Stimulated activated naive B cell treated with anti-CD40 and anti-IgM and Interleukin-4, amounts not matched to agents 10 μg/mL and 1 μg/mL and 100 μg/mL, for 72 hours (primary cell): ENCODE results near the gene EDN2.

Source experiments
- ATAC-seq, 2 donors: fragments of 150-1000 bp; cut with Tn5 transposase; replicated peaks; 2 replicates each; pipeline ENCODE4 v1.10.0; 2021; ENCODE audit warnings: moderate library complexity in 1 of 2
- DNase-seq: peaks from one replicate; pipeline ENCODE4 v3.0.0; 2021
- H3K27ac Mint-ChIP-seq: one replicate; pipeline ENCODE4 v1.8.0; 2022; ENCODE audit warnings: mild to moderate bottlenecking, mixed read lengths
- H3K27me3 Mint-ChIP-seq, 2 donors: one replicate each; pipeline ENCODE4 v1.8.0; 2022; ENCODE audit warnings: mixed read lengths in 2 of 2
- H3K36me3 Mint-ChIP-seq, 2 donors: one replicate each; pipeline ENCODE4 v1.8.0; 2022; ENCODE audit warnings: mixed read lengths in 2 of 2, mild to moderate bottlenecking in 1 of 2
- H3K4me1 Mint-ChIP-seq, 2 donors: one replicate each; pipeline ENCODE4 v1.8.0; 2022; ENCODE audit warnings: mixed read lengths in 2 of 2, mild to moderate bottlenecking in 1 of 2
- H3K4me3 Mint-ChIP-seq, 2 donors: one replicate each; pipeline ENCODE4 v1.8.0; 2022; ENCODE audit warnings: mild to moderate bottlenecking in 2 of 2, mixed read lengths in 2 of 2, moderate library complexity in 1 of 2
- H3K9me3 Mint-ChIP-seq, 2 donors: one replicate each; pipeline ENCODE4 v1.8.0; 2022; ENCODE audit warnings: mixed read lengths in 2 of 2, mild to moderate bottlenecking in 1 of 2

EDN2 gene

DNA sequence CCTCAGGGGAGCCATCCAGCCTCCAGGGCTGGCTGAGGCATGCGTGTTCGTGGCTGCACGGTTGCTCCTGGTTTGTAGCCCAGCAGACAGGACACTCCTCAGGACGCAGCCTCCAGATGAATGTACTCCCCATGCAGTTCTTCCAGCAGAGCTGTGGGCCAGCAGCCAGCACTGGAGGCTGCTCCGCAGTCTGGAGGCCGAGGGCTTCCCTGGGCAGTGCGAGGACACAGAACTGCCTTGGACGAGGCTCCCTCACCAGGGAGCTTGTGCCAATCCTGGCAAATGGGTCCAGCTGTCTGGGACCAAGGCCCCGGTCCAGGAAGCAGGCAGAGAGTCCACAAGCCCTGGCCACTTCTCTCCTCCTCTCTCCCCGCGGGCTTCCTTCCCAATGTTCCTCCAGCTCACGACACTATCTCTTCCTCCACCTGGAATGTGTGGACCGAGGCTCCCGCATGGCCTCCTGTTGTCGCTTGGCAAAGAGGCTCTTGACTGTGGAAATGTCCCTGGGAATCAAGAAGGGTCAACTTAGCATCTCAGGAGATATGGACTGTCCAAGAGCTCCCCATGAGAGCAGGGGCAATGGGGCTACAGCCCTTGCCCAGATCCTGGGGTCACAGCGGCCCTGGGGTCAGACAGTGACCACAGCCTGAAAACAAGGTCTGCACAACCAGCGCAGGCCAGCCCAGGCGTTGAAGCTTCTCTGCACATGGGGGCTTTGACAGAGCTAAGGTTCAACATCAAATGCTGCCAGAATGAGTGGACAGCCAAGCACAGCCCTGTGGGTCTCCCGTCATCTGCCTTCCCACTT, 5.3 kb downstream of the EDN2 start:
- no peak for DNase-seq
- no peaks in the 10 kb centered on the region for H3K9me3 Mint-ChIP-seq
- H3K27ac Mint-ChIP-seq, result no peak overlapping the region
- H3K36me3 Mint-ChIP-seq, result no peaks in the 10 kb centered on the region
- peaks cover 12 to 26% of the 10 kb centered on the region in 2 donors for H3K27me3 Mint-ChIP-seq
- ATAC-seq, result no peak
- H3K4me3 Mint-ChIP-seq, result no peak overlapping the region
- no peaks in the 10 kb centered on the region for H3K4me1 Mint-ChIP-seq

DNA sequence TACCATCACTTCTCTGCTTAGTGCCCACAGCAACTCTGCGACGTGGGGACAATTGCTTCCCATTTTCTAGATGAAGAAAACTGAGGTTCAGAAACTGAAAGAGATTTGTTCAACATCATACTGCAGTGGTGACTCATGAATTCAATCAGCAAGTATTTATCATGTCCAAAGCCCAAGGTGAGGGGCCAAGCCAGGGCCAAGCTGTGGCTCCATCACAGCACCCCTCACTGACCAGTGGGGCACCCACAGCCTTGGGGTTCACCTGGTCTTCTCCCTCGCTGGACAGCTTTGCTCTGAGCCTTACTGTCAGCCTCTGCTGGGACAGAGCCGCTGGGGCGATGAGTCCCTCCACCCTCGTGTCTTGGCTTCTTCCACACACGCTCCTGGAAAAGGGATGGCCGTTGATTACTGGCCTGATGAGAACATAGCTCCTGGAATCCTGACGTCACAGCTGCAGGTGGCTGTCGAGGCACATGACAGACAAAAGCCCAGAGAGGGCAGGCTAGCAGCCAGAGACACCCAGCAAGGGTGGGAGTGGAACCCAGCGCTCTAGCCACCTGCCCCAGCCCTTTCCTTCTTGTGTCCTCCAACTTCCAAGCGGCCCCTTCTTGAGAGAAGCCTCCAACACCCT, 6.2 kb downstream of the EDN2 start:
- H3K36me3 Mint-ChIP-seq, result no peaks in the 10 kb centered on the region
- H3K27ac Mint-ChIP-seq, result peak overlapping the region; percentile 34
- no peak overlapping the region for H3K4me3 Mint-ChIP-seq
- DNase-seq (no peak), ATAC-seq (no peak)
- no peaks in the 10 kb centered on the region for H3K4me1 Mint-ChIP-seq
- H3K9me3 Mint-ChIP-seq, result no peaks in the 10 kb centered on the region
- H3K27me3 Mint-ChIP-seq, result peaks cover 7 to 21% of the 10 kb centered on the region in 2 donors

DNA sequence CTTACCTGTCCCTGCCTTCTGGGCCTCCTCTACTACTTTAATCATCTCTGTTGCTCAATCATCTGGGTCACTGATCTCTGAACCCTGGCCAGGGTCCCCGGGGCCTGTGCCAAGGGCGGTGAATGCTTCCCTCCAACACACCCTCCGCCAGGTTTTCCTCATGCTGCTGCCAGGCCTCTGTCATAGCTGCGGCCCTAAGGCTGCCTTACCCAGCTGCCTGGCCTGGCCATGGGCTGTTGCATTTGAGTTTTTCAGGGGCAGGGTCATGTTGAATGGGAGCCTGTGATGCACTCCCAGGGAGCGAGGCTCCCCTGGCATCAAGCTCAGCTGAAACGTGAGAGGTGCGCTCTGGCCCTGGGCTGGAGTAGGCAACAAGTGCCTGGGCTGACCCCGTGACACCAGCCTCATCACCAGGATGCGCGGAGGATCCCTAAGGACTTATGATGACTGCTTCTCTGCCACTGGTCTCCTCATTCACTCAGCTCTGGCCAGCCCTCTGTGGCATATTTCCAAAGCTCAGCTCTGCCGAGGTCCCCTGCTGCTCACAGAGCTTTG, 7.6 kb downstream of the EDN2 start:
- DNase-seq (no peak), ATAC-seq (no peak)
- Mint-ChIP-seq H3K9me3 (no peaks in the 10 kb centered on the region), H3K36me3 (no peaks in the 10 kb centered on the region), H3K4me1 (no peaks in the 10 kb centered on the region), H3K27ac (peak overlapping the region; percentile 21), H3K4me3 (no peak overlapping the region), H3K27me3 (peaks cover 11 to 16% of the 10 kb centered on the region in 2 donors)

DNA sequence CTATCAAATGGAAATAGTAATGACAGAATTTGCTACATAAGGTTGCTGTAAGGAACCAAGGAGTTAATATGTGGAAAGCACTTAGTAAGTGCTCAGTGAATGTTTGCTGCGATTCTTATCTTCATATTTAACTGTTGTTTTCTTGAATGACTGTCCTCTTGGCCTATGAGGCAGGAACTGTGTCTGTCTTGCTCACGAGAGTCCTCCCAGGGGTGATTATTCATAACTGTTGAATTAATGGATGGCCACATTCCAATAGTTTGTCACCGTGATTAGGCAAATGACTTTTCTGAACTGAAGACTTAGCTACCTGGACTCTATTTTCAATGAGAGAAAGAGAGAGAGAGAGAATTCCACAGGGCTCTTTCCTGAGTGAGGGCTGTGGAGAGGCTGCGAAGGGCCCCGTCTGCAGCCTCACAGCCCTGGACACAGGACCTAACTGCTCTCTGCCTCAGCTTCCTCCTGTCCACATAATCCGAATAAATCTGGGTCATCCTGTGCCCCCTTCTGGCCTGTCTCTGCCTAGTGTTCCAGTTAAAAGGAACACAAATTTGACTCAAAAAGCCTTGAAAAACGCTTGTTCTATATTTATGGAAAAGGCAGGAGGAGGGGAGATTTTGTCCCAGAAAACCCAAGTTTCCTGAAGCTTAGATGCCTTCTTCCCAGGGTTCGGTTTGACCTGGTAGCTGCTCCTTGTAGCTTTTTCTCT, 8.5 kb downstream of the EDN2 start:
- Mint-ChIP-seq H3K9me3 (no peaks in the 10 kb centered on the region), H3K27me3 (peaks cover 11 to 16% of the 10 kb centered on the region in 2 donors), H3K36me3 (no peaks in the 10 kb centered on the region), H3K4me3 (no peak overlapping the region), H3K27ac (no peak overlapping the region), H3K4me1 (no peaks in the 10 kb centered on the region)
- ATAC-seq (no peak), DNase-seq (no peak)

DNA sequence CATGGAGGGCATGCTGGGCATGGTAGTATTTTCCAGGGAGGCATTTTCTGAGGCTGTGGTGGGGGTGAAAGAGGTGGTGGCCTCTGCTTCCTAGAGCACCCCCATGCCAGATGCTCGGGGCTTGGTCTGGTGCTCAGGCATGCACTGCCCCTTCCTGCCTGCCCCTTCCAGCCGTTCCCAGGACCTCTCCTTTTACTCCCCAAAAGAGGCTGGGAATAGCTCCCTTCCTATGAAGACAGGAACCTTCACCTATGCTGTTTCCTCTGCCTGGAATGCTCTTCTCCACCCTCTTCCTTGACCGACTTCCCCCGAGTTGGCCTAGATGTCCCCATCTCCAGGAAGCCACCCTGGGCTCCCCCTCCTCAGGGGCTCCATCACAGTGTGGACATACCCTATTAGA, 9.1 kb downstream of the EDN2 start:
- Mint-ChIP-seq H3K36me3 (no peaks in the 10 kb centered on the region), H3K4me1 (no peaks in the 10 kb centered on the region), H3K27me3 (peaks cover 11 to 14% of the 10 kb centered on the region in 2 donors), H3K4me3 (no peak overlapping the region), H3K27ac (no peak overlapping the region), H3K9me3 (no peaks in the 10 kb centered on the region)
- ATAC-seq (no peak), DNase-seq (no peak)

DNA sequence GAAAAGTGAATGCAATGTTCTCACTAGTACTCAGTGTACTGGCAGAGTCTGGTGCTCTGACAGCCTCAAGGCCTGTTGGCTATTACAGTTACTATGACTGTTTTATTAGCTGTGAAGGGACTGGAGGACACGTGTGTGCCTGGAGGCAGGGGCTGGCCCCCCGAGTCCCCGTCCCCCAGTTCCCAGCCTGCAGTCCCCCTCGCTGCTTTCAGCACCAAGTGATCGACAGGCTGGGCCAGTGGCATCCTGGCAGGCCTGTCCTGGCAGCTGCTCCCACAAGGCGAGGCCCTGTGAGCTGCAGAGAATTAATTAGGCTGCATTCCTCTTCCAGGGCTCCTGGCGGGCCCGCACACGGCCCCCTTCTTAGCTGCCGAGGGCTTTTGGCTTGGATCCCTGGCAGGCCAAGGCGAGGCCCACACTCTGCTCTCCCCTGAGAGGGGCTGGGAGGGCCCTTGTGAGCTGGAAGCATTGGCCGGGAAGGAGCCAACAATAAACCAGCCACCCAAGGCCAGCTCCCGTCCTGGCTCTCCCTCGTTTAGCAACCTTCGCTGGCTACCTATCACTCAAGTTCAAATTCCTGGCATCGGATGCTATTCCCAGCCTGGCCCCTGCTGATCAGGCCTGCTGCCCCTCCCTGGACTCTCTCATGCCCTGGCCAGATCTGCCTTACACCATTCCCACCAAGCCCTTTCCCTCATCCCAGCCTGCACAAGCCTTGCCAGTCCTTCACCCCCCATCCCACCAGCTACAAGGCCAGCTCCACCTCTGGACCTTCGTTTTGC, 9.8 kb downstream of the EDN2 start:
- H3K4me3 Mint-ChIP-seq, result no peak overlapping the region
- H3K9me3 Mint-ChIP-seq, result no peaks in the 10 kb centered on the region
- H3K27me3 Mint-ChIP-seq, result peaks cover 7 to 9% of the 10 kb centered on the region in 2 donors
- no peaks in the 10 kb centered on the region for H3K36me3 Mint-ChIP-seq
- DNase-seq, result no peak
- no peaks in the 10 kb centered on the region for H3K4me1 Mint-ChIP-seq
- ATAC-seq, result no peak
- no peak overlapping the region for H3K27ac Mint-ChIP-seq

DNA sequence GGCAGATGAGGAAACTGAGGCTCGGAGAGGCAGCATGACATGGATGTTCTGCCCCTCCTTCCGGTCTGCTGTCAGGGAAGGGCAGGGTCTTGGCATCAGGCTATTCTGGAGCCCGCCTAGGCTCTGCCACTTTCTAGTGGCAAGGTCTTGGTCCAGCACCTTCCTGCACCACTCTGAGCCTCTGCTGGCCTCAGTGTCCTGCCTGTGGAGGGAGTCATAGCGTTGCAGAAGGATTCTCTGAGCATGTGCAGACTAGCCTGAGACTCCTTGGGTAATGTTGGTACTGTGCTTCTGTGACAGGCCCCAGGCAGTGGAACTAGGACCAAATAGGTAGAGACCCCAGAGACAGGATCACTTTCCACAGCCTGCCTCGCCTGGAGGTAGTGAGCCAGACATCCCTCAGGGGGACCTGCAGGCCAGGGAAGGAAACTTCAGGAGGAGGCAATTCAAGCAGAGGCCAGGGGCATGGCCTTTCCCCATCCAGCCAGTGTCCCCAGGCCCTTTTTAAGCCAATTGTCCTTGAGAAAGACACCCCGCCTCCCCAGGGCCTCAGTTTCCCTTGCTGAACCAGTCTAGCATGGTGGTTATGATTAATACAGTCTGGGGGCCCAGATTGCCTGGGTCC, 10.6 kb downstream of the EDN2 start:
- H3K4me3 Mint-ChIP-seq, result no peak overlapping the region
- peaks cover 0 to 3% of the 10 kb centered on the region in 2 donors for H3K27me3 Mint-ChIP-seq
- H3K4me1 Mint-ChIP-seq, result no peaks in the 10 kb centered on the region
- ATAC-seq, result no peak
- H3K27ac Mint-ChIP-seq, result no peak overlapping the region
- DNase-seq, result no peak
- H3K9me3 Mint-ChIP-seq, result no peaks in the 10 kb centered on the region
- no peaks in the 10 kb centered on the region for H3K36me3 Mint-ChIP-seq

DNA sequence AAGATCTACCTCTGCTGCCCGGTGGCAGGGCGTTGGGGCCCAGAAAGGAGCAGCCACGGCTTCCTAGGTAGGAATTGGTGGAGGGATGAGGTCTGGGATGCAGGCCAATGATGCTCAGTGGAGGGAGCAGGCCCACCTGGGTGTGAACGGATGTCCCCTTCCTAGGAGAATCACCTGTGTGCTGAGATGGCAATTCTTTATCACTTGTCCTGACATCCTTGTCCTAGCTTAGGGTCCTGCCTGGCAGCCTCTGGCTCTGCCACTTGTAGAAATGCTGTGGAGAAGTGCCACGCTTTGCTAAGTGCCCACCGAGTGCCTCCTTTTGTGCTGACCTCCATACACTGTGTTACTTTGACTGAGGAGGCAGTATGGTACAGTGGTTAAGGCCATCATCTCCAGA, 12.8 kb downstream of the EDN2 start:
- Mint-ChIP-seq H3K4me3 (no peak overlapping the region), H3K4me1 (no peaks in the 10 kb centered on the region), H3K9me3 (no peaks in the 10 kb centered on the region), H3K36me3 (no peaks in the 10 kb centered on the region), H3K27ac (no peak overlapping the region), H3K27me3 (peaks cover 0 to 3% of the 10 kb centered on the region in 2 donors)
- DNase-seq (no peak), ATAC-seq (no peak)

DNA sequence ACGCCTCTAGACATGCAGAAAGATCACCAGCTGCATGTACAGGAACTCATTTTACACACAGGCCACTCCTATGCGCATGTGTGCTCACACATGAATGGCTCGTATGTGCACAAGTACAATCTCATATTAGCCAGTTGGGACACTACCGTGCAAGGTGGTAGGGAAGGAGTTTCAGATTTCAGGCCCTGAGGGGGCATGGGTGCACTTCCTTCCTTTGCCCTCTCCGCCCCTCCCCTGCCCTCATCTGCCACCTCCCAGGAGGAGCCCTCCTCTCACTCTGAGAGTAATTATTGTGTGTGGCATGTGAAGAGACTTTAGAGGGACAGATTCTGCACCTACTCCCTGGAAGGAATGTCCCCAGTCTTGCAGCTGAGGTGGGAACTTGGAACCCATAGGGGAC, 14.8 kb downstream of the EDN2 start:
- no peak for ATAC-seq
- Mint-ChIP-seq H3K36me3 (no peaks in the 10 kb centered on the region), H3K27me3 (peaks cover 0 to 13% of the 10 kb centered on the region in 2 donors)

DNA sequence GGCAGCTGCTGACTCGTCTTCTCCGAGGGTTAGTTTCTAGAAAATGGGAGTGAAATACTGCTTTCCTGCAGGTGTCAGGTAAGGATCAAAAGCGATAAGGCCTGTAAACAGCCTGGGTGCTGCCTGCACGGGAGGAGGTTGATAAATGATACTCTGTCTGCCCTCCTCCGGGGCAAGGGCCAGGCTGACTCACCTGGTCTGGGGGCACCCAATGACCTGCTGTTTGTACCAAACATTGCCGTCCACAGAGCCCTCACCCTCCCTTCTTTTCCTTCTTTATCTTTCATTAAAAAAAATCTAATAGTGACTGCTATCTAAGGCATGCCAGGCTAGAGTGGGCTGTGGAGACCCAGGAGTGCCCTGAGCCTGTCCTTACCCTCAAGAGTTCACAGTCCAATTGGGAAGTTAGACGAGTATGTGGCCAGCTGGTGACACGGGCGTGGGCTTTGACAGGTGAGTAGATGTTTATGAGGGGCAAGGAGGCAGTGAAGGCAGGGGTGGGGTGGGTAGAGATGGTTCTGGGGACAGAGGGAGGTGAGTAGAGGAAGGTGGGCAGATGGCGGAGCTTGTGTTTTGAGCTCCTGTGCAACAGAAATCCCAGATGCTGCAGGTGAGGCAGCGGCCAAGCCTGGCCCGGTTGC, 16.2 kb downstream of the EDN2 start:
- no peak for DNase-seq
- H3K9me3 Mint-ChIP-seq, result no peaks in the 10 kb centered on the region
- no peak for ATAC-seq
- H3K4me1 Mint-ChIP-seq, result no peaks in the 10 kb centered on the region
- no peak overlapping the region for H3K27ac Mint-ChIP-seq
- peaks cover 0 to 13% of the 10 kb centered on the region in 2 donors for H3K27me3 Mint-ChIP-seq
- no peak overlapping the region for H3K4me3 Mint-ChIP-seq
- H3K36me3 Mint-ChIP-seq, result no peaks in the 10 kb centered on the region

More for the DNA sequence above, 14.8 kb downstream of the EDN2 start:
- H3K4me1 Mint-ChIP-seq, result no peaks in the 10 kb centered on the region
- no peak for DNase-seq
- H3K9me3 Mint-ChIP-seq, result no peaks in the 10 kb centered on the region
- no peak overlapping the region for H3K27ac Mint-ChIP-seq
- no peak overlapping the region for H3K4me3 Mint-ChIP-seq

DNA sequence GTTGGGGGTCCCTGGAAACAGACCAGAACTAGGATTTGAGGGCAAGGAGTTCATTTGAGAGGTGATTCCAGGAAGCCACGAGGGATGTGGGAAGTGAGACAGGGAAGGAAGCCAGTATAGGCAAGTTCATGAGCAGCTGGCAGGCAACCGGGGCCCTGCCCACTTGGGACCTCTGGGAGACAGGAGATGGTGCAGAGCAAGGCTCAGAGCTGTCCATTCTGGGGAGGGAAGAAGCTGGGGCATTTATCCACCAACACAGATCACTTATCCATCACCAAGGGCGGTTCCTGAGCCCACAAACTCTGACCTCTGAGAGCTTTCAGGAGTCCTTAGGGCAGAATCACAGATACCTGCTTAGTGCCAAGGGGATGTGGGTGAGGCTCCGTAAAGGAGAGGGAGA, 16.8 kb downstream of the EDN2 start:
- Mint-ChIP-seq H3K9me3 (no peaks in the 10 kb centered on the region), H3K27me3 (peaks cover 0 to 13% of the 10 kb centered on the region in 2 donors), H3K4me3 (no peak overlapping the region), H3K4me1 (no peaks in the 10 kb centered on the region), H3K27ac (no peak overlapping the region), H3K36me3 (no peaks in the 10 kb centered on the region)
- ATAC-seq (no peak), DNase-seq (no peak)

DNA sequence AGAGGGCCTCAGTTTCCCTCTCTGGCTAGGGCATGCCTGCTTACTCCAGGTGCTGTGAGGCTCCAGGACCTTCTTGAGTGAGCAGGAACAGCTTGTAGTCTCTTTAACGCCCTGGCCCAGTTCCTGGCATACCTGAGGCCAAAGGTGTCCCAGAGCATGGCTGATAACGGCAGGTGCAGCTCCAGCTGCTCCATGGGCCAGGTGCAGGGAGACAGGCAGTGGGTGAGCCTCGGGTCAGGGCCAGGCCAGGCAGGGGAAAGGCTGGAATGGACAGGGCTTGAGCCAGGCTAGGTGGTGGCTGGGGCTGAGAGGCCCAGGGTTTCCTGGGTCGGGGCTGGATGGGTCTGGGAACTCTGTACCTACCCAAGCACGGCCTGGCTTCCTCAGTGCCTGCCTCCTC, 18.3 kb downstream of the EDN2 start:
- ATAC-seq, result no peak
- no peak for DNase-seq
- Mint-ChIP-seq H3K36me3 (no peaks in the 10 kb centered on the region), H3K27me3 (peaks cover 0 to 9% of the 10 kb centered on the region in 2 donors), H3K4me3 (no peak overlapping the region), H3K27ac (no peak overlapping the region), H3K9me3 (no peaks in the 10 kb centered on the region), H3K4me1 (no peaks in the 10 kb centered on the region)

DNA sequence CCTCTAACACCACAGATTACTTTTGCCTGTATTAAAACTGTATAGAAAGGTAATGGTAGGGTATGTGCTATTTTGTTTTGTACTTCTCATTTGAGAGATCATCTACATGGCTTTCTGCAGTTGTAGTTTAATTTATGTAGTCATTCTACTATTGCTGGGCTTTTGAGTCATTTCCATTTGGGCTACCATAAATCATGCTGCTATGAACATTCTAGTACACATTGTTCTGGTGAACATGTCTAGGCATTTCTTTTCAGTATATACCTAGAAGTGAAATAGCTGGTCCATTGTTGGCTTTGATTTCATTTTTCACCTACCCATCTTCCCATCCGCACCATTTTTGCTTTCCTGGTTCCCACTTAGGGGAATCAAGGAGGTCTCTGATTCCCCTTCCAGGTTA, 18.7 kb downstream of the EDN2 start:
- no peak for ATAC-seq
- Mint-ChIP-seq H3K27ac (no peak overlapping the region), H3K4me1 (no peaks in the 10 kb centered on the region), H3K27me3 (peaks cover 0 to 9% of the 10 kb centered on the region in 2 donors), H3K4me3 (no peak overlapping the region), H3K9me3 (no peaks in the 10 kb centered on the region), H3K36me3 (no peaks in the 10 kb centered on the region)
- no peak for DNase-seq
